Vagina (tissue), 2 donors: ENCODE results near the gene DCC.

ENCODE experiments used
- CTCF ChIP-seq, 3 experiments: fragments of 450-650 bp in 2 of 3; fragments of 200-600 bp in 1 of 3; sonication (generic) in 1 of 3; IDR thresholded peaks; one replicate each; pipeline ENCODE4 v1.5.1; 2017 to 2019; ENCODE audit warnings: antibody characterized with exemption in 3 of 3, mild to moderate bottlenecking in 2 of 3, moderate library complexity in 2 of 3
- POLR2A ChIP-seq, 2 donors: fragments of 450-650 bp; IDR thresholded peaks; one replicate each; pipeline ENCODE4 v1.6.1; 2017; ENCODE audit warnings: antibody characterized with exemption in 2 of 2, mild to moderate bottlenecking in 2 of 2, moderate library complexity in 2 of 2

DNA sequence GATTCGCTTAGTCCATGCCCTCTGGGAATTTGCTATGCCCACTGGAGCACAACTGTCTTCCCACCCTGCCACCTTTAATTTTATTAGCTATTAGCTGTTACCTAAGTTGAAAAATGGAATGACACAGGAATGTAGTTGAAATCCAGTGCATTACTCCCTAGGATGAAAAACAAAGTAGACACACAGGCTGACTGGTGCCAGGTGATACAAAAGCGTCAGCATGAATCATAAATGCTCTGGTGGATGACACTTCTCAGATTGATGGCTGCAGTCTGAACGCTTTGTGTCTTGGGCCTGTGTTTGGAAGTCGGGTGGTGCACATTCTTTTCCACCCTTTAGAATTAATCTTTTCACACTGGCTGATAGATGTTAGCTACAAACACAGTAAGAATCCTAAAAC lies 802.0 kb downstream of the DCC start:
- no peak for TF ChIP-seq CTCF (IDR thresholded peaks at IDR 0.05)
- no peak for TF ChIP-seq POLR2A (IDR thresholded peaks at IDR 0.05)
